Nucleus accumbens (tissue), 56 donors: Measurements from ENCODE around the gene PLPP7.
"Not testable (repeated sequence)": the region's sequence is repeated elsewhere in the genome, so short reads cannot be mapped to it uniquely, and the experiment has no call there.

Experiments
- DNase-seq, 56 donors: peaks; one replicate each; lab custom pipeline; 2025; lab: John Stamatoyannopoulos, UW

Gene PLPP7

GRCh38 chr9:131266266-131267229 is 23.0 kb upstream of the PLPP7 start:
- no peak for DNase-seq

DNA sequence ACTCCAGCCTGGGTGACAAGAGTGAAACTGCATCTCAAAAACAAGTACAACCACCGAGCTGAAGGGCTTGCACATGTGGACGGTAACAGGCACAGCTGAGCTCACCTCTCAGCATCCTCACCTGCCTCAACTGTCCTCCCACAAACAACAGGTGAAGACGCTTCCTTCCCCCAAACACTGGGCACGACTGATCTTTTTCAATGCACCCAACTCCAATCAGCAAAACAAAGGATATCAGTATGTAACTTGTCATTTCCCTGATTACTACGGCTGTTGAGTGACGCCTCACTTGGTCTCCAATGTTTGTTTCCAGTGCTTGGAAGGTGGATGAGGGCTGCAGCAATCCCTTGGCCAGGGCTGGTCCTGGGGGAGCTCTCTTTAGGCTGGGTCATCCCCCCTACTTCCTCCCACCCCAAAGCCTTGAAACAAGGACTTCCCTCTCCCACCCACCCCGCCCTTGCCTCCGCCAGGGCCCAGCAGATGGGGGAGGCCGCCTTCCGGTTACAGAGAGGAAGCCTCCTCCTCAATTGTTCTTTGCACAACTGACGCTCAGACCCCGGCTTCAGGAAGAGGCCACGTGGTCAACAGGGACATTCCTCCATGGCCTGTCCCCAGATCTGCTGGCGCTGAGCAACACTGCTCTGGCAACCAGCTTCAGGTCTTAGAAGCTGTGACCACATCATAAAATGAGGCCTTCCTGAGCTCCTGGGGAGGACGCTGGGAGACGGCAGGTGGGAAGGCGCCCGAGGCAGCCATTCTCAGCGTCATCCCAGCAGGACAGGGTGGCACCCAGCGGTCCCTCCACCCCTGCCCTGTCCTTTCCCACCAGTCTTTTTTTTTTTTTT is 19.1 kb upstream of the PLPP7 start:
- DNase-seq, result peak in 19 of 56 donors; percentile 13 to 61 (median 33)

- not testable (repeated sequence) for DNase-seq
These were observed 18.6 kb upstream of the PLPP7 start for GRCh38 chr9:131271016-131271273.

DNA sequence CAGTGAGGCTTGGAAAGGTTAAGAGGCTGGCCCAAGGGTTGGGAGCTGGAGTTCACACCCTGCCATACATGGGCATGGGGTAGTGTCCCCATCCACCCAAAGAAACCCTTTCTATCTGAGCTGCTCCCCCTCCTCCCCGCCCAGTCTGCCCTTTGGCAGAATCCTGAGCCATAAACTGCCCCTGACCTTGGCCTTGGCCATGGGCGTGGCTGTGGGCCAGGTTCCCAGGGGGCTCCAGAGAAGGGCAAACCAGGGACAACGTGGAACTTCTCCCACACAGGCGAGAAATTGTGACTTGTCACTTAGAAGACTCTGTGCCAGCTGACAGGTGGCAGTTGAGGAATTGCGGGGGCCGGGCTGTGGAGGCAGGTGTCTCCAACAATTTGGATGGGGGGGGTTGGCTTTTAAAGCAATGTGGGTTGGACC is 18.0 kb upstream of the PLPP7 start:
- DNase-seq, result peak in 13 of 56 donors; percentile 12 to 51 (median 32)

- no peak for DNase-seq
These were observed 17.3 kb upstream of the PLPP7 start for GRCh38 chr9:131272212-131272611.

DNA sequence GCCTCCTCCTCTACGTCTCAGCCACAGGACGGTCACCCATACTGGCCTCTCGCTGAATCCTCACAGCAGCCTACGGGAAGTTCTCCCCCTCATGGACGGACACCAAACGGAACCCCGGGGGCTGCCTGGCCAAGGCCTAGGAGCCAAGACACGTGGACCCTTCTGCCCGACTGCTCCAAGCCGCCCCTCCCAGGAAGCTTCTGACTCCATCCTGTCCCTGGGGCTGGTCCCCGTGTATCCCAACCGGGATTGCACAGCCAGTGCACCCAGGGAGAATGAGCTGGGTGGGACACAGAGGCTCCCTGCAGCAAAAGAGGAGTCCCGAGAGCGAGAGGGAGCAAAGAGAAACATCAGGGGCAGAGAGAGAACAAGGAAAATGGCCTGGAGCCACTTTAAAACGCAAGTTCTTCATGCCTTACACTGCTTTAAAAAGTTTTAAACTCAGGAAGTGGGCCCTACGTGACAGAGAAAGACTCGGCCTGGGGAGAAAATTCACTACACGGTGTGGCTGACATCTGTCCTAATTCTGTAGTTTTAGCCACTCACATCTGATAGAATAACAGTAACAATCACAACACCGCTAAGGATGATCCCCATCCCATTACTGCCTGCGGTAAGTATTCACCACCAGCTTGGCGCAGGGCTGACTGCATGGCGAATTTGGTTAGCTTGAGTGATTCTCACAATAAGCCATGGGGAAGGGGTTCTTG is 16.2 kb upstream of the PLPP7 start:
- peak in 2 of 56 donors; percentile 16 to 18 for DNase-seq

DNA sequence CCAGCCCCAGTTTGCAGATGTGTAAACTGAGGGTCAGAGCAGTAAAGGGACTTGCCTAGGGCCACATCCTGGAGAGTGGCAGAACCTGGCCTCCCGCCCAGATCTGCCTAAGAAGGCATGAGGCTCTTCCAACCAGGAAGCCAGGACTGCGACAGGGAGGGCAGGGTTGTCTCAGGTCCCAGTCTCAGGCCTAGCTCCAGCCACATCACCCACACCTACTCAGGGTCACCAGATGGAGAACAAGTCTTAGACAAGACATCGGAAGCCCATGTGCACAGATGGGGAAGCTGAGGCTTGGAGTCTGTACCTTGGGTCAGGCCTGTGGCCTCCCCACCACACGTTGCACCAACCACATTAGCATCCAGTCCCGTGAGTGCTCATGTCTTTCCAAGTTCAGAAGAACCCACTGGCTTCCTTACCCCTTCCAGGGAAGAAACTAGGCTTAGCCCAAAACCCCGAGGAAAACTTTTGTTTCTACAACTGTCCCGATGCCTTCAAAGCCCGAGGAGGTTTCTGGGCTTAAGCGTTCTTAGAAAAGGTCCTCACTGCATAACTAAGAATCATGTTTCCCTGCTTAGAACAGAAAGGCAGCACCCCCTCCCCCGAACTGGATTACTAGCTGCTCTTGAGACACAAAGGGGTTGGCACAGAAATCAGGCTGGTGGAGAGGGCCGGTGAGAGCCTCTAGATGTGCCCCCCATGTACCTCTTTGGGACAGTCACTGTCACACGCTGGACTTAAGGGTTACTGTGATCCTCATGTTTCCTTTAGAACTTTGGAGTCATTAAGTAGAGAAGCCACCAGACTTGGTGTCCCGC is 15.5 kb upstream of the PLPP7 start:
- no peak for DNase-seq

DNA sequence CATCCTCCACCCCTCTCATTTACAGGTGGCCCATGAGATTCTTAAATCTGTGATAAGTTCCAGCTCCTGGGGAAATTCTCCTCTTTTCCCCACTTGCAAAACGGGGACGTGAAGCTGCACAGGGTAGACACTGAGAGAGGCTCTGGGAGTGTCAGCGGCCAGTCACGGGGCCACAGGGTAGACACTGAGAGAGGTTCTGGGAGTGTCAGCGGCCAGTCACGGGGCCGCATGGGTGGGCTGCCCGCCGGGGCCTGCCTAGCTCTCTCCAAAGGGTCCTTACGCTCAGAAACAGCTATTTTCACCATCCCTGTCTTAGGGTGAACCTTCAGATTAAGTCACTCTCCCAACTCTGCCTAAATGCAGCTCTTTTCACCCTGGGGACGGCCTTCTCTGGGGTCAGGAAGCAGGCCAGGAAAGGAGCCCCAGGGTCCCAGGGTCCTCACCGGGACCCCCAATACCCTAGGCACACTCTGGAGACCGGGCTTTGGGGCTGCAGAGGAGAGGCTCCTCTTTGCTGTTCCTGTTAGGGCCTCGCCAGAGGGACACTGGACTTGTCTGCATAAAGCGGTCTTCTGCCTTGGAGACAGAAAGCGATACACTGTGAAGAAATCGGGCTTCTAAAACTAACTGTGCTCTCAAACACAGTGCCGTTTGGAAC is 14.7 kb upstream of the PLPP7 start:
- peak in 3 of 56 donors; percentile 17 to 31 (median 20) for DNase-seq

DNA sequence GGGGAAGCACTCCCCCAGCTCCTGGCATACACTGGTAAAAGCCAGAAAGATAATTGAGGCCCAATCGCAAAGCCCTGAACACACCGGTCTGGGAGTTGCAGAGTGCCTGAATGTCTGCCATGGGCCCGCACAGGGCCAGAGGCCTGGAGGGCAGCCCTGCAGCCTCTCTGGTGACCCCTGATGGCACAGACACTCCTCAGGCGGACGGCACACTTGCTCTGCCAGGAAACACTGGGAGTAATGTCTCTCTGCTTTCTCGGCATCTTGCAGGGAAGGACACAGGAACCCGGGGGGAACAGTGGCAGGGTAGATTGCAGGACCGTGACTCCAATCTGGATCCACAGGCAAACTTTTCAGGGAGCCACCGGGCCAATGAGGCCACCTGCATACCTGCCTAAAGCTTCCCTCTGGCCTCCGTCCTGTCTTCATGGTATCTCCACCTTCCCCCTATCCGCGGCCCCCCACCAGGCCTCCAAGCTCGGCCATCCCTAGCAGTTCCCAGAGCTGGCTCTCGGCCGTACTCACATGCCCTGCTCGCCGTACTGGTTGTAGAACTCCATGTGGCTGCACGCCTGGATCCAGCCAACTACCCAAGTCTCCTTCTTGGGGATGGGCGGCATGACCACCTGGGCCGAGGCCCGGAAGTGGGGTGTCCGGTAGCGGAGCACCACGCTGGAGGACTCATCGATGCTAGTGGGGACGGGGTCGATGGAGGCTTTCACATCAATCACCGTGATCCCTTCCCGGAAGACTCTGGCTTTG is 14.0 kb upstream of the PLPP7 start:
- DNase-seq, result no peak

DNA sequence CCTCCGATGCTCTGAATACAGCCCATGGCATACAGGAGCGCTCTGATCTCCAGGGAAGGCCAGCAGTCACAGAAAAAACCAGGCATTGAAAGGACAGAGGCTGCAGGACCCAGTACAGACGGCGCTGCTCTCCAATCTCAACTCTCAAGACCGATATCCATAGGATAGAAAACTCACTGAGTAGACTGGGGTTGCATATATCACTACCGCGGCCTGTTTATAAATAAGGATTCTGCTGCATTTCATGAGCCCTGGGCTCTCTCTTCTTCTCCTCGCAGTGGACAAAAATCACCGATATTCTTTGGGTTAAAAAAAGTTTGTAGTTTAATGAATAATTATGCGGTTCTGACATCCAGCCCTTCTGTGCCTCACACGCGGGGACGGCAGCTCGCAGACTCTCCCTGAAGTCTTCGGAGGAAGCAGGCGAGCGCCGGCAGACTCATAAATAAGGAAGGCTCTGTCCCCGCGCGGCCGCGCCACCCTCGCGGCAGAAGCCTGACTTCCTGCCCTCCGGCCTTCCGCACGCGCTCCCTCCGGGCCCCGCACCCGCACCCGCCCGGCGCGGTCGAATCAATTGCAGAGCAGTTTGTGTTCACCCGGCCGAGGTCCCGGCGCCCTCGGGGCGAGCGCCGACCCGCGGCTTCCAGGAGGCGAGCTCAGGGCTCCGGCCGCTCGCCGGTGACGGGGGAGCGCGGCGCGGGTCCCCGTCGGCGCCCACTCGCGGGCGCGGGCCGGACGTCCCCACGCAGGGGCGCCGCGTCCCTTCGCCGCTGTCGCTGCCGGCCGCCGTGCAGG is 13.2 kb upstream of the PLPP7 start, which contains the start of gene FAM78A:
TSS of gene FAM78A (minus strand) at position 417 of the 795 bp plus-strand sequence. CDS start at position 86, 331 bp downstream.
- peak in 2 of 56 donors; percentile 10 to 49 for DNase-seq

DNA sequence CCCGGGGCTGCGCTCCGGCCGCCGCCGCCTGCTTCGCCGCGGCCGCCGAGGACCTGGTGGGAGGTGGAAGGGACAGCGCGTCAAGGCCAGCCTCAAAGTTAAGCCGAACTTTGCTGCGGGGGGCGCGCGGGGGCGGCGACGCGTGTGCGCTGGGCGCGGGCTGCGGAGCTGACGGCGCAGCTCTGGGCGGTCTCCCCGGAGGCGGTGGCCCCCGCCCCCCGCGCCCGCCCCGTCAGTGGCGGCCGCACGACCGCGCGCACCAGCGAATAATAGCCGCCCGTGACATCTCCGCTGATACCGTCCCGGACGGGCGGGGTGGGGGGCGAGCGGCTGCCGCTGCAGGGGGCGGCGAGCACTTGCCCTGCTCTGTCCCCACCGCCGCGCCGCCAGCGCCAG is 12.6 kb upstream of the PLPP7 start:
- DNase-seq, result no peak

- no peak for DNase-seq
These were observed 12.1 kb upstream of the PLPP7 start for GRCh38 chr9:131277287-131277909.

- peak in 54 of 56 donors; percentile 23 to 91 (median 80) for DNase-seq
These were observed 11.4 kb upstream of the PLPP7 start for GRCh38 chr9:131277910-131278701.

GRCh38 chr9:131278702-131279111 is 10.8 kb upstream of the PLPP7 start:
- no peak for DNase-seq

- no peak for DNase-seq
These were observed 10.2 kb upstream of the PLPP7 start for GRCh38 chr9:131279196-131279862.
